ENCODE results near the gene CTTNBP2. TPM values are rescaled to one million over a fixed set of nuclear protein-coding genes. Genes with fewer than 3 reads are reported as not detected.

The CTTNBP2 gene
- total and polyA plus RNA-seq, 2 donors (not counting 1 experiment from before 2014, with no cell fraction given): 0.04 to 0.27 TPM

DNA sequence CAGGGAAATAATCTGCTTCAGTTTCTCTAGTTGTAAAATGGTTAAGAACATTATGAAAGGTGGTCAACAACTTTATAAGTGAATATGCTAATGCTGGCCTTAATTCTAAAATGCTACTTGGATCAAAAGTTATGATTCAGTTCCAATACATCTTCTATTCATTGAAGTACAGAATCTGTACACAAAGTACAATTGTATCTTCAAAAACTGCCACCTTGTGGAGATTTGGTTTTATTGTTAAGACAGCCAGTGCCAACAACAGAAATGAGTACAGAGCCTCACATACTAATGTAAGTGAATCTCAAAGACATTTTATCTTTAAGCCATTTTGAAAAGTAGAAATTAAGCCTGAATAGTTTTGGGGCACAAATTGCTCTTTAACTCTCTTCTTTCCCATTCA is 199.4 kb downstream of the CTTNBP2 start:
- Histone ChIP-seq H3K4me1 (ENCODE audit: control insufficient read depth in 2 of 2, insufficient read depth in 2 of 2, low read length in 2 of 2) (no peaks in the 10 kb centered on the region), H4K20me1 (ENCODE audit: control insufficient read depth, insufficient read depth, low read length, poor library complexity, severe bottlenecking) (no peaks in the 10 kb centered on the region), H2AFZ (ENCODE audit: insufficient read depth, low read depth, low read length, poor library complexity, severe bottlenecking) (no peak overlapping the region), H3K36me3 (replicated peaks in 1 of 2; ENCODE audit: control extremely low read depth in 1 of 2, control insufficient read depth in 1 of 2, extremely low read depth in 1 of 2, insufficient read depth in 2 of 2, low read length in 1 of 2) (no peaks in the 10 kb centered on the region), H3K4me3 (ENCODE audit: control extremely low read depth in 1 of 5, extremely low read depth in 1 of 5, insufficient read depth in 1 of 5, low read depth in 2 of 5, low read length in 4 of 5) (no peak overlapping the region), H3K27ac (ENCODE audit: low read length in 2 of 2) (no peak overlapping the region), H3K27me3 (replicated peaks in 1 of 4; ENCODE audit: control extremely low read depth in 1 of 4, control insufficient read depth in 3 of 4, insufficient read depth in 4 of 4, low read length in 3 of 4) (no peaks in the 10 kb centered on the region), H3K79me2 (ENCODE audit: control insufficient read depth, insufficient read depth, low read length) (no peaks in the 10 kb centered on the region), H3K9me3 (ENCODE audit: control extremely low read depth in 1 of 3, control insufficient read depth in 2 of 3, insufficient read depth in 1 of 3, low read length in 2 of 3) (no peaks in the 10 kb centered on the region), H3K9ac (ENCODE audit: low read length) (no peak overlapping the region), H3K4me2 (replicated peaks; ENCODE audit: low read depth, low read length, poor library complexity, severe bottlenecking) (no peak overlapping the region)
- Mint-ChIP-seq H3K27ac (no peak overlapping the region), H3K4me3 (no peak overlapping the region), H3K9me3 (ENCODE audit: insufficient read depth) (no peaks in the 10 kb centered on the region), H3K4me1 (no peaks in the 10 kb centered on the region), H3K27me3 (no peaks in the 10 kb centered on the region)
- TF ChIP-seq EZH2 (IDR thresholded peaks at IDR 0.05; ENCODE audit: borderline replicate concordance, insufficient read depth, low read depth, low read length, poor library complexity, severe bottlenecking): no peak
- TF ChIP-seq, protein P1, sequence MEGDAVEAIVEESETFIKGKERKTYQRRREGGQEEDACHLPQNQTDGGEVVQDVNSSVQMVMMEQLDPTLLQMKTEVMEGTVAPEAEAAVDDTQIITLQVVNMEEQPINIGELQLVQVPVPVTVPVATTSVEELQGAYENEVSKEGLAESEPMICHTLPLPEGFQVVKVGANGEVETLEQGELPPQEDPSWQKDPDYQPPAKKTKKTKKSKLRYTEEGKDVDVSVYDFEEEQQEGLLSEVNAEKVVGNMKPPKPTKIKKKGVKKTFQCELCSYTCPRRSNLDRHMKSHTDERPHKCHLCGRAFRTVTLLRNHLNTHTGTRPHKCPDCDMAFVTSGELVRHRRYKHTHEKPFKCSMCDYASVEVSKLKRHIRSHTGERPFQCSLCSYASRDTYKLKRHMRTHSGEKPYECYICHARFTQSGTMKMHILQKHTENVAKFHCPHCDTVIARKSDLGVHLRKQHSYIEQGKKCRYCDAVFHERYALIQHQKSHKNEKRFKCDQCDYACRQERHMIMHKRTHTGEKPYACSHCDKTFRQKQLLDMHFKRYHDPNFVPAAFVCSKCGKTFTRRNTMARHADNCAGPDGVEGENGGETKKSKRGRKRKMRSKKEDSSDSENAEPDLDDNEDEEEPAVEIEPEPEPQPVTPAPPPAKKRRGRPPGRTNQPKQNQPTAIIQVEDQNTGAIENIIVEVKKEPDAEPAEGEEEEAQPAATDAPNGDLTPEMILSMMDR (IDR thresholded peaks at IDR 0.05): no peak
- intact Hi-C loops (cut with micrococcal nuclease): no loop called here
- ChIA-PET CTCF (no interaction called here), POLR2A (no interaction called here)
- ATAC-seq (ENCODE audit: low read depth) (no peak), DNase-seq (no peak)

DNA sequence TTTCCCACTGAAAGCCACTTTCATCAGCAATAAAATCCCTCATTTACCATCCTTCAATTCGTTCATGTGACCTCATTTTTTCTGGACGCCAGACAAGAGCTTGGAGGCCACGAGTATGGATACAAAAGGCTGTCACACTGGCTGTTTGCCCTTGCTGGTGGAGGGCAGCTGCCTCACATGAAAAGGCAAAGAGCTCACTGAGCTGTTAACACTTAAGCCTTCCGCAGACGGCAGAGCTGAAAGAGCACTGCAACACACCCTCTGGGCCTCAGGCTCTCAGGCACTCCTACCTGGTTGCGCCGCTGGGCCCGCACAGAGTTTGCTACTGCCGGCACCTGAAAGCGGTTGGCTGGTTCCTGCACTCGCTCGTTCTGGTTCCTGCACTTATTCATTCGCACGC is 199.9 kb downstream of the CTTNBP2 start:
- no peaks in the 10 kb centered on the region for H3K9me3 ChIP-seq (ENCODE audit: control extremely low read depth in 1 of 3, control insufficient read depth in 2 of 3, insufficient read depth in 1 of 3, low read length in 2 of 3)
- H2AFZ ChIP-seq (ENCODE audit: insufficient read depth, low read depth, low read length, poor library complexity, severe bottlenecking): no peak overlapping the region
- H3K9me3 Mint-ChIP-seq (ENCODE audit: insufficient read depth): no peaks in the 10 kb centered on the region
- no peaks in the 10 kb centered on the region for H3K4me1 ChIP-seq (ENCODE audit: control insufficient read depth in 2 of 2, insufficient read depth in 2 of 2, low read length in 2 of 2)
- ATAC-seq (ENCODE audit: low read depth) (no peak), DNase-seq (no peak)
- H3K9ac ChIP-seq (ENCODE audit: low read length): no peak overlapping the region
- no peak overlapping the region for H3K27ac Mint-ChIP-seq
- H3K4me3 ChIP-seq (ENCODE audit: control extremely low read depth in 1 of 5, extremely low read depth in 1 of 5, insufficient read depth in 1 of 5, low read depth in 2 of 5, low read length in 4 of 5): no peak overlapping the region
- H3K27me3 Mint-ChIP-seq: no peaks in the 10 kb centered on the region
- H3K27me3 ChIP-seq (replicated peaks in 1 of 4; ENCODE audit: control extremely low read depth in 1 of 4, control insufficient read depth in 3 of 4, insufficient read depth in 4 of 4, low read length in 3 of 4): no peaks in the 10 kb centered on the region
- no peak overlapping the region for H3K4me2 ChIP-seq (replicated peaks; ENCODE audit: low read depth, low read length, poor library complexity, severe bottlenecking)
- POLR2A ChIA-PET: no interaction called here
- H4K20me1 ChIP-seq (ENCODE audit: control insufficient read depth, insufficient read depth, low read length, poor library complexity, severe bottlenecking): no peaks in the 10 kb centered on the region
- H3K4me1 Mint-ChIP-seq: no peaks in the 10 kb centered on the region
- no peak overlapping the region for H3K4me3 Mint-ChIP-seq
- TF ChIP-seq, protein P1 (IDR thresholded peaks at IDR 0.05): no peak
- TF ChIP-seq EZH2 (IDR thresholded peaks at IDR 0.05; ENCODE audit: borderline replicate concordance, insufficient read depth, low read depth, low read length, poor library complexity, severe bottlenecking): no peak
- H3K27ac ChIP-seq (ENCODE audit: low read length in 2 of 2): no peak overlapping the region
- intact Hi-C loops (cut with micrococcal nuclease): no loop called here
- no peaks in the 10 kb centered on the region for H3K36me3 ChIP-seq (replicated peaks in 1 of 2; ENCODE audit: control extremely low read depth in 1 of 2, control insufficient read depth in 1 of 2, extremely low read depth in 1 of 2, insufficient read depth in 2 of 2, low read length in 1 of 2)
- CTCF ChIA-PET: no interaction called here
- H3K79me2 ChIP-seq (ENCODE audit: control insufficient read depth, insufficient read depth, low read length): no peaks in the 10 kb centered on the region
- 90% methylated on average over 13 of the region's 14 CpGs for WGBS (ENCODE audit: insufficient coverage)
